Measurements from ENCODE around the gene SNX10.

DNA sequence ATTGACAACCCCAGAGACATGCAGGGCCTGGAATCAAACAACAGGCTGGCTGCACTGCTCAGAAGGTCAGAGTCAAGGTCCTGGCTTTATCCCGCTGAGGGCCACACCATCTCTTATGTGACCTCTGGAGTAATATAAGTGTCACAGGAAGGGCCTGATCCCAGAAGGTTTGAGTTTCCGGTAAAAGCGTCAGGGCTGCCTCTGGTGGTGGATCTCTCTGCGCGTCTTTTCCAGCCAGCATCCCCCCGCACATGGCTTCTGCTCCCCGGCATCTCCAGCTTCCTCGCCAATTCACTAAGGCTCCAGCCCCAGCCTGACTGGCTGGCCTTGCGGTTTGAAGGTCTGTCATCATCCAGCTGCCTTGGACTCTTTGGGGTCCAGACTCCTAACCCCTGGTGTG is 54.2 kb downstream of the SNX10 start:
- no peak for TF ChIP-seq GATA2 (IDR thresholded peaks at IDR 0.05; ENCODE audit: low read depth, low read length)
- TF ChIP-seq GATA3 (IDR thresholded peaks at IDR 0.05; ENCODE audit: low read depth, low read length), result no peak

All from SH-SY5Y (cell line).